A673 (cell line): ENCODE measurements around the gene PRR22.

Source experiments
- CTCF ChIP-seq: fragments of 300-800, 200-600 bp; sonication (generic); conservative IDR thresholded peaks from 2 replicates; pipeline ENCODE4 v1.5.1; 2017; ENCODE audit warnings: low read depth, mild to moderate bottlenecking, antibody characterized with exemption, low read length, moderate library complexity, mixed read lengths
- EZH2 ChIP-seq: fragments of 200-600 bp; sonication (generic); IDR thresholded peaks from 2 replicates; pipeline ENCODE4 v1.6.1; 2017; ENCODE audit warnings: borderline replicate concordance, low read depth, mild to moderate bottlenecking, mixed read lengths, antibody characterized with exemption, low read length; ENCODE audit not compliant: poor library complexity, severe bottlenecking

- no peak for TF ChIP-seq CTCF
- TF ChIP-seq EZH2 = no peak
These were observed 40.2 kb upstream of the PRR22 start for GRCh38 chr19:5824751-5825150.
